Adrenal gland (tissue), 12 donors: ENCODE data around the gene SLC9A4. TPM values are rescaled to one million over a fixed set of nuclear protein-coding genes. Genes with fewer than 3 reads are reported as not detected.

ENCODE experiments used
- DNase-seq, 7 donors: peaks; one replicate each; pipeline ENCODE4 v3.0.0-alpha.2; 2019 to 2020
- H3K27ac ChIP-seq, 5 donors: fragments of 200-600 bp; sonication (generic) in 4 of 5; 1 replicate in 3 of 5; 2 replicates in 2 of 5; pipeline versions ENCODE4 v1.5.1 to v1.8.0; 2016 to 2020; ENCODE audit warnings: mild to moderate bottlenecking in 1 of 5
- H3K27me3 ChIP-seq: fragments of 200-600 bp; 2 replicates; pipeline ENCODE4 v1.8.0; 2021
- H3K36me3 ChIP-seq, 2 donors: fragments of 200-600 bp; replicated peaks in 1 of 2; 1 replicate in 1 of 2; 2 replicates in 1 of 2; pipeline versions ENCODE4 v1.5.1 to v1.8.0; 2018 to 2022
- H3K4me1 ChIP-seq, 2 donors: fragments of 200-600 bp; replicated peaks in 1 of 2; 1 replicate in 1 of 2; 2 replicates in 1 of 2; pipeline versions ENCODE4 v1.5.1 to v1.8.0; 2018 to 2021
- H3K4me3 ChIP-seq, 4 donors: fragments of 200-600 bp; sonication (generic) in 3 of 4; one replicate each; pipeline ENCODE4 v1.5.1; 2016 to 2018
- H3K9me3 ChIP-seq, 3 donors: fragments of 200-600 bp; sonication (generic) in 1 of 3; replicated peaks in 1 of 3; 1 replicate in 2 of 3; 2 replicates in 1 of 3; pipeline versions ENCODE4 v1.5.1 to v1.8.0; 2016 to 2021
- CTCF ChIP-seq, 6 experiments: fragments of 450-650 bp in 4 of 6; fragments of 200-600 bp in 2 of 6; sonication (generic) in 1 of 6; IDR thresholded peaks; 1 replicate in 5 of 6; 2 replicates in 1 of 6; pipeline versions ENCODE4 v1.5.1 to v1.8.0; 2016 to 2021; ENCODE audit warnings: antibody characterized with exemption in 6 of 6, mild to moderate bottlenecking in 2 of 6, moderate library complexity in 1 of 6
- POLR2A ChIP-seq, 2 donors: fragments of 450-650 bp; IDR thresholded peaks; one replicate each; pipeline ENCODE4 v1.6.1; 2017; ENCODE audit warnings: antibody characterized with exemption in 2 of 2, mild to moderate bottlenecking in 2 of 2, moderate library complexity in 1 of 2
- WGBS, 4 donors: extraction: QIAGEN DNeasy Blood & Tissue Kit in 2 of 4; methylation state at CpG; one replicate each; pipeline versions ENCODE4 v1.1.5 to v1.1.7; 2013 to 2017; 5-methylcytosine and 5-hydroxymethylcytosine counted together
- intact Hi-C, 2 donors: fragments of 100-400 bp; cut with DNase I; formaldehyde crosslinking; loops; one replicate each; pipeline versions ENCODE4 v1.14.1 to v1.15.0; 2022 to 2023
- polyA plus RNA-seq, 3 donors: library from polyadenylated mRNA; stranded (reverse); fragments of 200-250 nt in 2 of 3; fragments of 350-450 nt in 1 of 3; fragmentation: Illumina TruSeq in 1 of 3; extraction: RNeasy Lipid Tissue Mini Kit (QIAGEN cat#74804) in 1 of 3; gene quantifications; one replicate each; pipeline ENCODE4 v1.2.3, GENCODE V29; 2013 to 2014
- total RNA-seq, 9 donors: library from RNA; depleted of rRNA in 4 of 9; stranded (reverse); fragments of >200 nt in 4 of 9; fragments of 120-200 nt in 1 of 9; fragmentation: NEBNext Ultra II Directional in 1 of 9; extraction: Animal tissue kit (Norgen Biotek cat#: 25700) in 1 of 9; gene quantifications; one replicate each; pipeline versions ENCODE4 v1.1.0 to v1.2.4, GENCODE V29; 2013 to 2023
- donor health status: healthy with polysubstance abuse.
- donor health status: Bipolar disorder and iron deficiency.
- donor health status: DM: yes; HTN: yes; CAD: no.
- donor health status: DM: no; HTN: no; CAD: no.
- donor health status: DM: no; HTN: no; CAD: no.
- donor health status: DM: yes; HTN: yes; CAD: no.

SLC9A4 gene
- total and polyA plus RNA-seq, 12 donors: 0.17 TPM; not detected in 11

- Histone ChIP-seq H3K27ac (no peak overlapping the region), H3K4me3 (no peak overlapping the region), H3K36me3 (no peaks in the 10 kb centered on the region), H3K4me1 (no peaks in the 10 kb centered on the region), H3K27me3 (no peaks in the 10 kb centered on the region), H3K9me3 (no peaks in the 10 kb centered on the region)
- no peak for TF ChIP-seq POLR2A (IDR thresholded peaks at IDR 0.05)
- TF ChIP-seq CTCF (IDR thresholded peaks at IDR 0.05): no peak
- intact Hi-C loops: no loop called here
- DNase-seq: no peak
- WGBS, 4 donors: 84 to 91% (median 89%) methylated on average over 4 of the region's 4 CpGs
Observed at GRCh38 chr2:102433973-102434654, 38.9 kb upstream of the SLC9A4 start.

DNA sequence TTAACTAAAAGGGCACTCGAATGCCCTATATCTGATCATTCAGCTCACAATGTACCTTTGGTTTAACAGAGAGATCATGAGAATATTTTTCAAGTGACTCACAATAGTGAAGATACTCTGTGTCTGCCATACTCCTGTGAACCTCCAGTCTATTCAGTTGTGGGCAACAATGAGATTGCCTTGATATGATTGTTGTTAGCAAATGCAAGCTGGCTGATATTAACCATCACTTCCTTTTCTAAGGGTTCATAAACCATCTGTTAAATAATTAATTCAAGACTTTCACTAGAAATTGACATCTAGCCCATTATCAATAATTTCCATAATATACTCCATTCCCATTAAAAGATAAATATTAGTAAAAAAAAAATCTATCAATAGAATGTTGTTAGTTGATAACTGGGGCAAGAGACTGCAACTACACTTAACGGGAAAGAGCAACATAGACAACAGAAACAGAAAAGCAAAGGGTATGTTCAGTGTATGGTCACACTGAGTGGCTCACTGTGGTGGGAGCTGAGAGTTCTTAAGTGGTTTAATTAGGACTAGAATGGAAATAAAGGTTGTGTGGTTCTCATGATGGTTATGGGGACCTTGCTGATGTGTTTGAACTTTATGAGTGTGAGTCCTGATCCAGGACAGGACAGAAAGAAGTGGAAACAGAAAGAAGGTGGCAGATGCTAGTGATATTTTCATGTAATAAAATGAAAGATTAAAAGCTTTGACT is 38.2 kb upstream of the SLC9A4 start:
- H3K36me3 ChIP-seq: no peaks in the 10 kb centered on the region
- H3K4me1 ChIP-seq: no peaks in the 10 kb centered on the region
- intact Hi-C loops: no loop called here
- TF ChIP-seq CTCF (IDR thresholded peaks at IDR 0.05): no peak
- no peaks in the 10 kb centered on the region for H3K27me3 ChIP-seq
- DNase-seq: no peak
- H3K27ac ChIP-seq: no peak overlapping the region
- 73 to 87% (median 78%) methylated on average over 2 of the region's 2 CpGs for WGBS, 4 donors
- no peak overlapping the region for H3K4me3 ChIP-seq
- H3K9me3 ChIP-seq: no peaks in the 10 kb centered on the region

GRCh38 chr2:102435741-102436140 is 37.3 kb upstream of the SLC9A4 start:
- no peak for DNase-seq
- Histone ChIP-seq H3K4me1 (no peaks in the 10 kb centered on the region), H3K27me3 (no peaks in the 10 kb centered on the region), H3K36me3 (no peaks in the 10 kb centered on the region), H3K9me3 (no peaks in the 10 kb centered on the region), H3K27ac (no peak overlapping the region), H3K4me3 (no peak overlapping the region)
- intact Hi-C loops: no loop called here
- WGBS, 4 donors: 64 to 87% (median 73%) methylated on average over 2 of the region's 2 CpGs
- TF ChIP-seq CTCF (IDR thresholded peaks at IDR 0.05) (no peak), POLR2A (IDR thresholded peaks at IDR 0.05) (no peak)

DNA sequence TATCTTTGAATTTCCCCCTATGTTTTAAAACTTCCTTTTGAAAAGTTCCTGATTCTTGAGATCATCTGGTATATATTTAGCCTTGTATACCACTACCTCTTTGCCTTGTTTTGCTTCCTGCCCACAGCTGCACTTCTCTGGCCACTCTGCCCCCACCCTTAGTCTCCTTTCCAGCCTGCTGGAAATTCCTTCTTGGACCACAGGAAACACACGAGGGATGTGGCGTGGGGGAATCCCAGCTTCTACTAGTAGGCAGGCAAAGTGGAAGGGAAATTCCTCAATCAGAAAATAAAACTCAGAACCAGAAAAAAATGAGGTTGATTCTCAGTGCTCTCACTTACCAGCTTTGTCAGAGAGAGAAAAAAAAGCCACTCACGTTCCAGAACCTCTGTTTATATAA is 36.7 kb upstream of the SLC9A4 start:
- H3K4me1 ChIP-seq: no peaks in the 10 kb centered on the region
- H3K27me3 ChIP-seq: no peaks in the 10 kb centered on the region
- WGBS, 4 donors: 22 to 26% (median 24%) methylated on average over 3 of the region's 3 CpGs
- no peaks in the 10 kb centered on the region for H3K9me3 ChIP-seq
- no peak overlapping the region for H3K27ac ChIP-seq
- DNase-seq: peak in 1 of 7 donors; percentile 17
- no peaks in the 10 kb centered on the region for H3K36me3 ChIP-seq
- TF ChIP-seq POLR2A (IDR thresholded peaks at IDR 0.05) (no peak), CTCF (IDR thresholded peaks at IDR 0.05) (no peak)
- H3K4me3 ChIP-seq: no peak overlapping the region
- intact Hi-C loops: no loop called here
